H9 (cell line): ENCODE data around the gene BANF1. TPM values are rescaled to one million over a fixed set of nuclear protein-coding genes. Genes with fewer than 3 reads are reported as not detected.

Experiments used
- DNase-seq: peaks from one replicate; pipeline ENCODE4 v3.0.0-alpha.2; 2017
- H2AFZ ChIP-seq: one replicate; pipeline ENCODE4 v1.6.1; 2013; ENCODE audit warnings: mild to moderate bottlenecking, low read length, control low read depth, moderate library complexity
- H2AK5ac ChIP-seq: 2 replicates; pipeline ENCODE4 v1.6.1; 2013; ENCODE audit warnings: low read length, control low read depth, mixed read lengths; ENCODE audit not compliant: insufficient read length
- H2BK120ac ChIP-seq: one replicate; pipeline ENCODE4 v1.6.1; 2013; ENCODE audit warnings: low read depth, mild to moderate bottlenecking, low read length, control low read depth, inconsistent platforms; ENCODE audit not compliant: poor library complexity, severe bottlenecking
- H2BK12ac ChIP-seq: 2 replicates; pipeline ENCODE4 v1.6.1; 2013; ENCODE audit warnings: low read length, control low read depth, mixed read lengths, low read depth; ENCODE audit not compliant: insufficient read length
- H2BK15ac ChIP-seq: 2 replicates; pipeline ENCODE4 v1.6.1; 2013; ENCODE audit warnings: low read depth, low read length, control low read depth
- H2BK20ac ChIP-seq: one replicate; pipeline ENCODE4 v1.6.1; 2013; ENCODE audit warnings: low read depth, mild to moderate bottlenecking, low read length, control low read depth, inconsistent platforms; ENCODE audit not compliant: poor library complexity, severe bottlenecking
- H2BK5ac ChIP-seq: 2 replicates; pipeline ENCODE4 v1.6.1; 2013; ENCODE audit warnings: low read length, control low read depth, mixed read lengths; ENCODE audit not compliant: insufficient read length
- H3K14ac ChIP-seq: 2 replicates; pipeline ENCODE4 v1.6.1; 2013; ENCODE audit warnings: low read length, control low read depth; ENCODE audit not compliant: insufficient read depth
- H3K18ac ChIP-seq: 2 replicates; pipeline ENCODE4 v1.6.1; 2013; ENCODE audit warnings: low read depth, mild to moderate bottlenecking, mixed read lengths, low read length, control low read depth; ENCODE audit not compliant: insufficient read length
- H3K23ac ChIP-seq: 2 replicates; pipeline ENCODE4 v1.6.1; 2013; ENCODE audit warnings: low read length, control low read depth, mixed read lengths, low read depth; ENCODE audit not compliant: insufficient read length
- H3K23me2 ChIP-seq: 2 replicates; pipeline ENCODE4 v1.6.1; 2013; ENCODE audit warnings: low read depth, mild to moderate bottlenecking, mixed read lengths, low read length, control low read depth; ENCODE audit not compliant: insufficient read length, poor library complexity, severe bottlenecking
- H3K27ac ChIP-seq: 2 replicates; pipeline ENCODE4 v1.5.1; 2013; ENCODE audit warnings: low read length, control low read depth, mixed read lengths, low read depth; ENCODE audit not compliant: insufficient read length
- H3K27me3 ChIP-seq: 2 replicates; pipeline ENCODE4 v1.6.1; 2013; ENCODE audit warnings: low read length, control low read depth, inconsistent platforms; ENCODE audit not compliant: insufficient read depth
- H3K4ac ChIP-seq: 2 replicates; pipeline ENCODE4 v1.6.1; 2013; ENCODE audit warnings: low read depth, mild to moderate bottlenecking, control low read depth, inconsistent platforms, low read length, moderate library complexity
- H3K4me1 ChIP-seq: 2 replicates; pipeline ENCODE4 v1.6.1; 2013; ENCODE audit warnings: low read length, control low read depth, inconsistent platforms; ENCODE audit not compliant: insufficient read depth
- H3K4me2 ChIP-seq: 2 replicates; pipeline ENCODE4 v1.6.1; 2013; ENCODE audit warnings: low read length, control low read depth, mixed read lengths; ENCODE audit not compliant: insufficient read length, insufficient read depth
- H3K56ac ChIP-seq: 2 replicates; pipeline ENCODE4 v1.6.1; 2013; ENCODE audit warnings: low read depth, mild to moderate bottlenecking, mixed read lengths, low read length, control low read depth; ENCODE audit not compliant: insufficient read length
- H3K79me1 ChIP-seq: 2 replicates; pipeline ENCODE4 v1.6.1; 2013; ENCODE audit warnings: low read depth, mild to moderate bottlenecking, moderate library complexity, low read length, control low read depth, inconsistent platforms; ENCODE audit not compliant: insufficient read depth, poor library complexity, severe bottlenecking
- H3K79me2 ChIP-seq: 2 replicates; pipeline ENCODE4 v1.6.1; 2013; ENCODE audit warnings: low read length, control low read depth, inconsistent platforms; ENCODE audit not compliant: insufficient read depth
- H3K9ac ChIP-seq: 2 replicates; pipeline ENCODE4 v1.6.1; 2013; ENCODE audit warnings: low read length, control low read depth, mixed read lengths; ENCODE audit not compliant: insufficient read length; ENCODE audit errors: extremely low read depth
- H3K9me3 ChIP-seq: one replicate; pipeline ENCODE4 v1.6.1; 2013; ENCODE audit warnings: low read depth, low read length, inconsistent platforms; ENCODE audit not compliant: control insufficient read depth
- H3T11ph ChIP-seq: one replicate; pipeline ENCODE4 v1.6.1; 2013; ENCODE audit warnings: mild to moderate bottlenecking, low read length, control low read depth, inconsistent platforms
- H4K20me1 ChIP-seq: one replicate; pipeline ENCODE4 v1.6.1; 2013; ENCODE audit not compliant: control insufficient read depth, insufficient read length, insufficient read depth
- H4K5ac ChIP-seq: 2 replicates; pipeline ENCODE4 v1.6.1; 2013; ENCODE audit warnings: low read depth, mild to moderate bottlenecking, mixed read lengths, low read length, control low read depth; ENCODE audit not compliant: insufficient read length
- H4K8ac ChIP-seq: replicated peaks from 2 replicates; pipeline ENCODE4 v1.6.1; 2013; ENCODE audit warnings: low read length, control low read depth, mixed read lengths, low read depth; ENCODE audit not compliant: insufficient read length
- H4K91ac ChIP-seq: 2 replicates; pipeline ENCODE4 v1.6.1; 2013; ENCODE audit warnings: low read depth, mild to moderate bottlenecking, moderate library complexity, mixed read lengths, low read length, control low read depth; ENCODE audit not compliant: insufficient read length
- H3K27ac Mint-ChIP-seq, 3 experiments: 2 replicates in 2 of 3; 3 replicates in 1 of 3; pipeline ENCODE4 v1.8.0; 2020 to 2021; ENCODE audit warnings: mixed read lengths in 3 of 3, mild to moderate bottlenecking in 1 of 3, moderate library complexity in 1 of 3
- H3K27me3 Mint-ChIP-seq: 2 replicates; pipeline ENCODE4 v1.8.0; 2021; ENCODE audit warnings: low read depth, mild to moderate bottlenecking, moderate library complexity, mixed read lengths
- H3K36me3 Mint-ChIP-seq, 3 experiments: 2 replicates in 2 of 3; 3 replicates in 1 of 3; pipeline ENCODE4 v1.8.0; 2020 to 2021; ENCODE audit warnings: low read depth in 3 of 3, mixed read lengths in 3 of 3; ENCODE audit not compliant: insufficient read depth in 1 of 3
- H3K4me1 Mint-ChIP-seq, 2 experiments: 2 replicates each; pipeline ENCODE4 v1.8.0; 2020; ENCODE audit warnings: mixed read lengths in 2 of 2
- H3K4me3 Mint-ChIP-seq, 2 experiments: 2 replicates in 1 of 2; 3 replicates in 1 of 2; pipeline ENCODE4 v1.8.0; 2020 to 2021; ENCODE audit warnings: mild to moderate bottlenecking in 2 of 2, mixed read lengths in 2 of 2, moderate library complexity in 1 of 2
- H3K9me3 Mint-ChIP-seq, 2 experiments: 2 replicates in 1 of 2; 3 replicates in 1 of 2; pipeline ENCODE4 v1.8.0; 2020; ENCODE audit warnings: mild to moderate bottlenecking in 2 of 2, mixed read lengths in 2 of 2, moderate library complexity in 1 of 2
- CTCF ChIP-seq: fragments of 200-600 bp; sonication (generic); conservative IDR thresholded peaks from 3 replicates; pipeline ENCODE4 v1.8.0; 2021; ENCODE audit warnings: antibody characterized with exemption, mild to moderate bottlenecking
- WGBS: extraction: QIAGEN DNeasy Blood & Tissue Kit; methylation state at CpG from one replicate; pipeline ENCODE4 v1.1.7; 2013; ENCODE audit warnings: missing lambda C conversion rate, low lambda C conversion rate, mixed read lengths; ENCODE audit not compliant: insufficient read length; ENCODE audit errors: extremely low coverage; 5-methylcytosine and 5-hydroxymethylcytosine counted together
- total RNA-seq: library from RNA; stranded (reverse); gene quantifications from 2 replicates; pipeline ENCODE4 v1.2.1, GENCODE V29; 2021

Gene BANF1
- total RNA-seq, 1 experiment from 2014 or later = 346 TPM

DNA sequence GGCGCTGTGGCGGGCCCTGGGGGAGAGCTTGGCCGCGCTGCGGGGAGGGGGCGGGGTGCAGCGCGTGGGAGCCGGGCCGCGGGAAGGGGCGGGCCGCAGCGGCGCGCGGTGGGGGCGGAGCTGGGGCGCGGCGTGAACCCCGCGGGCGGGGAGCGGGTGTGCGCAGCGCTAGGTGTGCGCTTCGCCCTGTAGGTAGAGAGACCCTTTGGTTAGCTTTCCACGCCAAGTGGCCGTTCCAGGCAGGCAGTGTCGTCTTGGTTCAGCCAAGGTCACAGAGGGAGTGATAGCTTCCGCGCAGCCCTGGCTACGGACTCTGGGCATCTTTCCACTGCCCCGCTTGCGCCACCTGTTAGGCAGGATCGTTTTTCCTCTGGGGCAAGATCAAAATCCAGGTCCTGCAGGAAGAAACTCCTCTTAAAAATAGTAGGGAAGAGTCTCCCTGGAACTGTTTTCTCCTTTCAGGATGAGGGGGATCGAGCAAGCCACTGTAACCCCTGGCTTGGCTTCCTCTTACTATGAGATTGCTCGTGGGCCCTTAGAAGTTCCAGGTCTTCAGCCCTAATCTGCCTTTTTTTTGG lies 434 bp downstream of the BANF1 start:
- Histone ChIP-seq H2BK120ac (no peak overlapping the region), H3K23me2 (peaks cover 12% of the 10 kb centered on the region), H2BK5ac (no peak overlapping the region), H3K4ac (no peak overlapping the region), H4K91ac (no peak overlapping the region), H3K23ac (no peak overlapping the region), H3T11ph (no peak overlapping the region), H4K8ac (no peak overlapping the region), H4K20me1 (no peaks in the 10 kb centered on the region), H3K4me1 (no peaks in the 10 kb centered on the region), H3K9ac (peak overlapping the region; percentile 72), H2BK12ac (no peak overlapping the region), H2BK20ac (no peak overlapping the region), H3K14ac (peak overlapping the region; percentile 80), H3K18ac (no peak overlapping the region), H3K9me3 (no peaks in the 10 kb centered on the region), H3K4me2 (peak overlapping the region; percentile 98), H3K27ac (no peak overlapping the region), H3K79me1 (no peaks in the 10 kb centered on the region), H2AFZ (no peak overlapping the region), H3K27me3 (no peaks in the 10 kb centered on the region), H2AK5ac (no peak overlapping the region), H2BK15ac (no peak overlapping the region), H3K56ac (no peak overlapping the region), H3K79me2 (peaks cover 8% of the 10 kb centered on the region; the same call in 1 of the 2 replicates), H4K5ac (no peak overlapping the region)
- Mint-ChIP-seq H3K36me3 (peaks cover 38 to 64% (median 54%) of the 10 kb centered on the region in 3 experiments), H3K4me1 (peaks cover 22 to 26% of the 10 kb centered on the region in 2 experiments), H3K4me3 (peak overlapping the region; percentile 99 to 100), H3K27me3 (no peaks in the 10 kb centered on the region), H3K9me3 (no peaks in the 10 kb centered on the region), H3K27ac (peak overlapping the region; percentile 91 to 100 (median 100); a peak in 6 of 7 replicates)
- peak; percentile 34 for DNase-seq
- no CpG with 5 or more reads among the region's 40 CpGs for WGBS
- peak; percentile 12; the same call in 1 of the 3 replicates for TF ChIP-seq CTCF
